HG02870 (cell line): ENCODE measurements around the gene GRID1.

Experiments used
- ATAC-seq: cut with Tn5 transposase; IDR thresholded peaks from one replicate; pipeline ENCODE4 v1.9.1; 2021; ENCODE audit warnings: mild to moderate bottlenecking, moderate library complexity; ENCODE audit not compliant: unreplicated experiment

The GRID1 gene

DNA sequence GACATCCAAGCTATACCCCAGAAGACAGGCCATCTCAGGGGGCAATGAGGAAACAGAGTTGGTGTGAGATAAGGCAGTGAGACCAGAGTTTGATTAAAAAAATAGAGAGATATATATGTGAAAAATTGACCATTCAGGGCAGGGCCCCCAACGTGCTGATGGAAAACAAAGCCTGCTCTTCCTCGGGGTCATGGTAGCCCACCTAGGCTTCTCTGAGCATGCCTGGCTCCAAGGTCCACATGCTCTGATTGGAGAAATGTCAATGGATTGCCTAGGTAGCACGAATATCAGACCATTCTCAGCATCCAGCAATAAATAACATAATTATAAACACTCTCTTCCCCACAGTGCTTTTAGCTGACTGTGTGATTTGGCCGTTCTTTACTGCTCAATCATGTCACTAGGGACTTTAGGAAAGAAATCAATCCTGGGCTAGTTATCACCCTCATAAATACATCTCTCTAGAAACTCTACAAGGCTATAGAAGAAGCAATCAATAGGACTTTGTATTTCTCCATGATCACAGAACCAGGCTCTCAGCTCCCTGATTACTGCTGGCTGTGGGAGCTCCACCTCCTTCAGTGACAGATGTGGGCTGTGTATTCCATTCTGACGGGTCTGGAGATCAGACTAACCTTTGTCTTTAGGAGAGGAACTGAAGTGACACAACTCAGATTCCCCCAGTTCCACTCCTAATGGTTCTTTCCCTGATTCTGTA lies 766.4 kb downstream of the GRID1 start:
- ATAC-seq: no peak

DNA sequence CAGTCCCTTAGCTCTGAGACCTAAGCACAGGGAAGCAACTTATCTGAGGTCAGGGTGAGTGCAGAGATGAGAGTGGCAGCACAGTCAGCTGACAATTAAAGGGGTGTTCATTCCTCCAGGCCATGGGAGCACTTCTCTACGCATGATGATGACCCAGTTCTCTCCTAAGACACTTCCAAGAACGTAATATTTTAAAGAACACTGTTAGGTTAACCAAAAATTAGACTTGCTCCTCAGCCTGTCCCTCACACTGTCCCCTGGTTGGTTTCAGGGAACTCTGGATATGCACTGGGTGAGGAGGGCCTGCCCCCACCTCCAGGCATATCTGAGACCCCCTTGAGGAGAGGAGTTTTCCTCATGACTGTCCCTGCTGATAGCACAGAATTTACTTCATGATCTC lies 767.5 kb downstream of the GRID1 start:
- ATAC-seq: peak; percentile 11

GRCh38 chr10:85598646-85599045 lies 767.9 kb downstream of the GRID1 start:
- ATAC-seq: peak; percentile 81

DNA sequence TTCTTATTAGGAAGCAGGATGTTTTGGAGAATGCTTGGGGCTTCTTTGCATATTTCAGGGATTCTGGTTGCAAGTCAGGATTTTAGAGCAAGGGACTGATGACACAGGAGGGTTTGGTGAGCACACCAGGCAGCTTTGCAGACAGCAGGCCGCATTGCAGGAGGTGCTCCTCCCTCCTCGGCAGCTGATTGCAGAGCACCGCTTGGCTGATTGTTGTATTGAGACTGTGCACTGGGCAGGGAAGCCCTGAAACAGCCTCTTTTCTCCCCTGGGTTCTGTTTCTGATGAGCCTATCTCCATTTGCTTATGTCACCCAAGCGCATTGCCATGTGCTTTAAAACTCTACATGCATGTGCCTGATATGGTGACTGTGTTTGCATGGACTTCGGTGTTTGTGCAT lies 769.6 kb downstream of the GRID1 start:
- no peak for ATAC-seq

DNA sequence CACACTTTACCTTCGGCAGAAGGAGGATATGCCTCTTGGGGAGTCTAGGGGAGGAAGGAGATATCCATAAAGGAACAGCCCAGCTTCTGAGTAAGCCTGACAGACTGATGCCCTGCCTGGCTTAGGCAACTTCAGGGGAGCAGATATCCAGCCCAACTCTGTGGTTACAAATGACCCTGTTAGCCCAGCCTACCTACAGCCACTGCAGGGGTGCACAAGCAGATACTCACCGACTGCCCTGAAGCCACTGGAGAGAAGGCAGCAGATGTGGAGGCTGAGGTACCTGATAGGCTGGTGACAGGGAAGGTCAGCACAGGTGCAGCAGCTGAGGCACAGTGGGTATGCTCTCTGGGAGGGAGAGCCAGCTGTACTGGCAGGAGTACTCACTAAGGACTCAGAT lies 770.2 kb downstream of the GRID1 start:
- no peak for ATAC-seq

DNA sequence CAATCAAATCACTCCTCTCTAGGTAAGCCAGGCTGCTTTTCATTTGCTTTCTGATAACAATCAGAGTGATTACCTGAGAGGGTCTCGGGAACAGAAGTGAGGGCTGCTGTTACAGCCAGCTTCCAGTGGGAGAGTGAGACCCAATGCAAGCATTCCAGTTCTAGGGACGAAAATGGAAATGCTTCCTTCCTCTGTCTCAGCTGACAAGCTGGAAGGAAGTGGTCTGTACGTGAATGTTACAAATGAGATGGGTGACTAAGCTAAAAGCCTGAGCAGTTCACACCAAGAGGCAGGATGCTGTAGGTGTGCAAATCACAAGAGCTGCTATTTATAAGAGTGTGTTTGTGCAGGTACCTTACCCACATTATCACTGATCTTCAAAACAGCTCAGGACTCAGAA lies 772.4 kb downstream of the GRID1 start:
- ATAC-seq: no peak

DNA sequence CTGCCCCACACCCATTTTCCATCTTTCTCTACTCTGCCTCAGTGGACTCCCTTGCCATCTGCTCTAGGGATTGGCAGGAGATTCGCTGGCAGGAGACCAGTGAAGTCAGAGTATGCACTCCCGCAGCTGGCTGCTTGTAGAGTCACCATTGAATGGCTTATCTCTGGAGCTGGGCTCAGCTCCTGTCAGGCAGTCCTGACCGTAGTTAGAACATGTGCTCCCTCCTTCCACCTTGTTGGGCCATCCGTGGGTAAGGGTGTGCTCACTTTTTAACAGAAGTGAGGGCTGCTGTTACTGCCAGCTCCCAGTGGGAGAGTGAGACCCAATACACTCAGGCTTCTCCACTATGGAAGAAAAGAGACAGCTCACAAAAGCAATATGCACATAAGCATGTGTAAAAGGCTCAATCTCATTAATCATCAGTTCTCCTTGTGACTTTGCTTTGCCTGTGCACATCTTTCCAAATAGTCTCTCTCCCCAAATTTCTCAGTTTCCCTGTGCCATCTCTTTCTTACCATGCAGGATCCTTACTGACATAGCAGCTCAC lies 773.3 kb downstream of the GRID1 start:
- no peak for ATAC-seq

GRCh38 chr10:85581371-85581770 lies 785.2 kb downstream of the GRID1 start:
- ATAC-seq: no peak

- ATAC-seq: no peak
These were observed 786.0 kb downstream of the GRID1 start for GRCh38 chr10:85580585-85580984.

DNA sequence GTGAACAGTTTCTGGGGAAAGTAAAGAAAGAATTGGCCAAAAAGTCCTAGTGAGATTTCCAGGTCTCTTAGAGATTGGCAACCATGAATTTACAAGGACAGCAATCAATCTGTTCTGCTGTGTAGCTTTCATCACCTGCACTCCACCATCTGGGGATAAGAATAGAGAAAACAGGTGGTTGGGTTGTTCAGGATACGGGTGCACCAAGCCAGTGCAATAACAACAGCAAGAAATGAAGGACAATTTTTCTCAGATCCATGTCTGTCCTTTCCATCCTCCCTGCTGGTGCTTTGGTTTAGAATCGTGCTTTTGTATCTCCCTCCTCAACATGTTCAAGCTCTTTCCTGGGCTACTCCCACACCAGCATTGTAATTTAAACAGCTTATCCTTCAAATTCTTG lies 787.7 kb downstream of the GRID1 start:
- ATAC-seq: no peak

GRCh38 chr10:85575441-85575840 lies 791.2 kb downstream of the GRID1 start:
- ATAC-seq: no peak

GRCh38 chr10:85570871-85571270 lies 795.7 kb downstream of the GRID1 start:
- ATAC-seq: no peak

GRCh38 chr10:85565381-85565780 lies 801.2 kb downstream of the GRID1 start:
- ATAC-seq: no peak

DNA sequence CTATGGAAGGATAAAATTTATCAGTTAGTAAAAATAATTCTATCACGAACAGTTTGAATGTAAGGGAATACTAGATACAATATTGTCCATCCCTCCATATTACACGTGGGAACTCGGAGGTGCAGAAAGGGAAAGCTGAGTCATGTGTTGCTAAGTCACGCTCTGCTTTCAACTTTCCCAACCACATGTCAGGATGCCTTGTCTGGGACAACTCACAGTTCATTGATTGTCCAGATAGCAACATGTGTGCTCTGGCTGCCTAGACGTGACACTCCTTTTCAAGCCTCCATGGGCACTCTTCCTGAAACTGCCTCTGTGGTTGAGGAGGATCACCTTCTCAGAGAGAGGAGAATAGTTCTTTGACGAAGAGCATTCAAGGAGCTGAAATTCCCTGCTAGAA lies 808.1 kb downstream of the GRID1 start:
- no peak for ATAC-seq

GRCh38 chr10:85557706-85558105 lies 808.9 kb downstream of the GRID1 start:
- ATAC-seq: no peak

- ATAC-seq: no peak
These were observed 809.5 kb downstream of the GRID1 start for GRCh38 chr10:85557077-85557476.
